ENCODE data around the gene NLGN1.

DNA sequence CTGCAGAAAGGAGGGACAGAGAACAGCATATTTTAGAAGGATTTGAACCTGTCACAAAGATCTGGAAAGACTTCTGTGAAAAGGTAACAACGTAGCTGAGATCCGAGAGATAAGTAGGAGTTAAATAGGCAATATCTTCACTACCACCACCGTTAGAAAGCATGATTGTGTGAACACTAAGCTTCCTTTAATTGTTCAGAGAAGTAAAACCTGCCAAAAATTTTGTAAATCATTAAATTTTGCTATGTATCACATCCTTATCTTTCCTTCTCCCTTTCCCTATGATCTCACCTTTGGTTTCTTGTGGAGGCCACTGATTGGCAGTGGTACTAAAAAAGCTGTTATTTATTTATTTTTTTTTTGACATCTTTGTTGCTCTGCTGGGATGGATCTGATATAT is 346.9 kb downstream of the NLGN1 start:
- TF ChIP-seq CTCF (IDR thresholded peaks at IDR 0.05): no peak
- TF ChIP-seq POLR2A (IDR thresholded peaks at IDR 0.05): no peak

All from lower leg skin (tissue), 3 donors.